Psoas muscle (tissue), 8 donors: ENCODE measurements around the gene TMEM175. TPM values are rescaled to one million over a fixed set of nuclear protein-coding genes. Genes with fewer than 3 reads are reported as not detected.
"Not testable (repeated sequence)": the region's sequence is repeated elsewhere in the genome, so short reads cannot be mapped to it uniquely, and the experiment has no call there.

Source experiments
- ATAC-seq, 4 donors: fragments of 200-7000 bp; cut with Tn5 transposase; one replicate each; pipeline ENCODE4 v1.9.1; 2020; ENCODE audit warnings: moderate library complexity in 3 of 4, mild to moderate bottlenecking in 2 of 4
- DNase-seq, 2 donors: peaks; one replicate each; pipeline ENCODE4 v3.0.0-alpha.2; 2020
- H3K27ac ChIP-seq: fragments of 200-600 bp; one replicate; pipeline ENCODE4 v1.8.0; 2022
- H3K27me3 ChIP-seq, 3 donors: fragments of 200-600 bp in 1 of 3; one replicate each; pipeline versions ENCODE4 v1.6.1 to v1.8.0; 2013 to 2022; ENCODE audit warnings: low read length in 2 of 3, mild to moderate bottlenecking in 2 of 3, moderate library complexity in 1 of 3; ENCODE audit not compliant: insufficient read depth in 3 of 3
- H3K36me3 ChIP-seq, 2 donors: fragments of 200-600 bp in 1 of 2; one replicate each; pipeline versions ENCODE4 v1.6.1 to v1.8.0; 2013 to 2022; ENCODE audit warnings: low read depth in 1 of 2, mild to moderate bottlenecking in 1 of 2, moderate library complexity in 1 of 2; ENCODE audit not compliant: insufficient read depth in 1 of 2
- H3K4me1 ChIP-seq: fragments of 200-600 bp; one replicate; pipeline ENCODE4 v1.8.0; 2022
- H3K4me3 ChIP-seq: fragments of 200-600 bp; one replicate; pipeline ENCODE4 v1.8.0; 2022; ENCODE audit warnings: mild to moderate bottlenecking
- H3K9me3 ChIP-seq: fragments of 200-600 bp; one replicate; pipeline ENCODE4 v1.8.0; 2022
- WGBS, 3 donors: extraction: QIAGEN DNeasy Blood & Tissue Kit; methylation state at CpG; one replicate each; pipeline versions ENCODE4 v1.1.6 to v1.1.7; 2013; 5-methylcytosine and 5-hydroxymethylcytosine counted together
- intact Hi-C, 2 donors: fragments of 100-400 bp; cut with DNase I; formaldehyde crosslinking; loops; one replicate each; pipeline versions ENCODE4 v1.11.0 to v1.14.2; 2022
- polyA plus RNA-seq, 3 donors: library from polyadenylated mRNA; stranded (reverse); fragments of 200-250 nt; gene quantifications; one replicate each; pipeline ENCODE4 v1.2.3, GENCODE V29; 2013
- total RNA-seq, 4 donors: library from RNA; stranded (reverse); fragmentation: NEBNext Ultra II Directional in 2 of 4; extraction: Animal tissue kit (Norgen Biotek cat#: 25700) in 2 of 4; gene quantifications; one replicate each; pipeline versions ENCODE4 v1.2.1 to v1.2.4, GENCODE V29; 2021 to 2023
- TF ChIP-seq, protein P1 (sequence below): fragments of 200-600 bp; IDR thresholded peaks from one replicate; pipeline ENCODE4 v1.8.0; 2022; ENCODE audit warnings: antibody characterized with exemption
- donor health status: healthy with polysubstance abuse.
- donor health status: DM: no; HTN: no; CAD: no; lungs with moderate emphysema.
- donor health status: Bipolar disorder and iron deficiency.
- donor health status: healthy.
- donor health status: DM: yes; HTN: yes; CAD: no.
- donor health status: DM: no; HTN: no; CAD: no.
- donor health status: DM: no; HTN: no; CAD: no.
- donor health status: DM: yes; HTN: yes; CAD: no.

The TMEM175 gene
- total and polyA plus RNA-seq, 7 donors: 8.7 to 23.9 (median 14.3) TPM

DNA sequence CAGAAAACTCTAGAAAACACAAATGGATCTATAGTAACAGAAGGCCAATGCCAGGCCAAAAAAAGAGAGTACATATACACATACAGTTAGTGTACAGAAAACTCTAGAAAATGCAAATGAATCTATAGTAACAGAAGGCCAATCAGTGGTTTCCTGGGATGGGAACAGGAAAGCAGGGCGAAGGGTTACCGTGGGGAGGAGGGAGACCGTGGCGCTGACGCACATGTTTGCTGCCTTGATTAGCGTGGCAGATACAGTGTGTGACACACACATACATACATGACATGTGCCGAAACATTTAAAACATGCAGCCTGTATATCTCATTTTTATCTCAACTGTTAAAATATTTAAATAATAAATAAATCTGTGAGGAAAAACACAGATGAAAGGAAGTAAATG, 14.8 kb upstream of the TMEM175 start:
- TF ChIP-seq, protein P1, sequence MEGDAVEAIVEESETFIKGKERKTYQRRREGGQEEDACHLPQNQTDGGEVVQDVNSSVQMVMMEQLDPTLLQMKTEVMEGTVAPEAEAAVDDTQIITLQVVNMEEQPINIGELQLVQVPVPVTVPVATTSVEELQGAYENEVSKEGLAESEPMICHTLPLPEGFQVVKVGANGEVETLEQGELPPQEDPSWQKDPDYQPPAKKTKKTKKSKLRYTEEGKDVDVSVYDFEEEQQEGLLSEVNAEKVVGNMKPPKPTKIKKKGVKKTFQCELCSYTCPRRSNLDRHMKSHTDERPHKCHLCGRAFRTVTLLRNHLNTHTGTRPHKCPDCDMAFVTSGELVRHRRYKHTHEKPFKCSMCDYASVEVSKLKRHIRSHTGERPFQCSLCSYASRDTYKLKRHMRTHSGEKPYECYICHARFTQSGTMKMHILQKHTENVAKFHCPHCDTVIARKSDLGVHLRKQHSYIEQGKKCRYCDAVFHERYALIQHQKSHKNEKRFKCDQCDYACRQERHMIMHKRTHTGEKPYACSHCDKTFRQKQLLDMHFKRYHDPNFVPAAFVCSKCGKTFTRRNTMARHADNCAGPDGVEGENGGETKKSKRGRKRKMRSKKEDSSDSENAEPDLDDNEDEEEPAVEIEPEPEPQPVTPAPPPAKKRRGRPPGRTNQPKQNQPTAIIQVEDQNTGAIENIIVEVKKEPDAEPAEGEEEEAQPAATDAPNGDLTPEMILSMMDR: no peak
- Histone ChIP-seq H3K4me3 (no peak overlapping the region), H3K36me3 (peaks cover 0 to 11% of the 10 kb centered on the region in 2 donors), H3K27ac (no peak overlapping the region), H3K4me1 (no peaks in the 10 kb centered on the region), H3K9me3 (no peaks in the 10 kb centered on the region), H3K27me3 (no peaks in the 10 kb centered on the region)
- WGBS, 3 donors: 92 to 98% (median 97%) methylated on average over 7 of the region's 7 CpGs
- intact Hi-C loops: no loop called here
- DNase-seq (no peak), ATAC-seq (no peak)

DNA sequence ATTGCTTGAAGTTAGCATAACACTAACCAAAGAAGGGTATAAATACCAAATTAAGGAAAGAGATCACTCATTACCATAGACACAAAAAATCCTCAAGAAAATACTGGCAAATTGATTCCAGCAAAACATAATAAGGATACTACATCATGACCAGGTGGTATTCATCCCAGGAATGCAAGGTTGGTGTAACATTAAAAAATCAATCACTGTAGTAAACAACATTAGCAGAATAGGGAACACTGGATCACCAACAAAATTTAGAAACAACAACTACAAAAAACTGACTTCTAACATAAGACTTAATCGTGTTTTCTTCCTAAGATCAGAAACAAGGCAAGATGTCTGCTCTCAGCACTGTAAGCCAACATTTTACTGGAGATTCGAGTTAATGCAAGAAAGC, 14.3 kb upstream of the TMEM175 start:
- DNase-seq: no peak
- no peak overlapping the region for H3K4me3 ChIP-seq
- no peaks in the 10 kb centered on the region for H3K27me3 ChIP-seq
- H3K27ac ChIP-seq: no peak overlapping the region
- no peaks in the 10 kb centered on the region for H3K4me1 ChIP-seq
- TF ChIP-seq, protein P1: no peak
- H3K9me3 ChIP-seq: no peaks in the 10 kb centered on the region
- ATAC-seq: no peak
- WGBS, 3 donors: 94 to 99% (median 97%) methylated on average over 2 of the region's 2 CpGs
- intact Hi-C loops: no loop called here
- peaks cover 0 to 5% of the 10 kb centered on the region in 2 donors for H3K36me3 ChIP-seq

DNA sequence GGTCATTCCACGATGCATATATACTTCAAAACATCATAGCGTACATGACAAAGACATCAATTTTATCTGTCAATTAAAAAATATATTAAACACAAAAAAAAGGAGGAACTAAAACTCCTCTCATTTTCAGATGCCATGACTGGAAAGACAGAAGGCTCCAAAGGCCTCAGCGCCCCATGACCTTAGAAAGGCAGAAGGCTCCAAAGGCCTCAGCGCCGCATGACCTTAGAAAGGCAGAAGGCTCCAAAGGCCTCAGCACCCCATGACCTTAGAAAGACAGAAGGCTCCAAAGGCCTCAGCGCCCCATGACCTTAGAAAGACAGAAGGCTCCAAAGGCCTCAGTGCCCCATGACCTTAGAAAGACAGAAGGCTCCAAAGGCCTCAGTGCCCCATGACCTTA, 13.7 kb upstream of the TMEM175 start:
- WGBS, 3 donors: 87 to 93% (median 91%) methylated on average over 6 of the region's 6 CpGs
- H3K36me3 ChIP-seq, ATAC-seq, H3K9me3 ChIP-seq, H3K4me3 ChIP-seq, intact Hi-C loops, H3K4me1 ChIP-seq, H3K27me3 ChIP-seq, H3K27ac ChIP-seq, DNase-seq: not testable (repeated sequence)

DNA sequence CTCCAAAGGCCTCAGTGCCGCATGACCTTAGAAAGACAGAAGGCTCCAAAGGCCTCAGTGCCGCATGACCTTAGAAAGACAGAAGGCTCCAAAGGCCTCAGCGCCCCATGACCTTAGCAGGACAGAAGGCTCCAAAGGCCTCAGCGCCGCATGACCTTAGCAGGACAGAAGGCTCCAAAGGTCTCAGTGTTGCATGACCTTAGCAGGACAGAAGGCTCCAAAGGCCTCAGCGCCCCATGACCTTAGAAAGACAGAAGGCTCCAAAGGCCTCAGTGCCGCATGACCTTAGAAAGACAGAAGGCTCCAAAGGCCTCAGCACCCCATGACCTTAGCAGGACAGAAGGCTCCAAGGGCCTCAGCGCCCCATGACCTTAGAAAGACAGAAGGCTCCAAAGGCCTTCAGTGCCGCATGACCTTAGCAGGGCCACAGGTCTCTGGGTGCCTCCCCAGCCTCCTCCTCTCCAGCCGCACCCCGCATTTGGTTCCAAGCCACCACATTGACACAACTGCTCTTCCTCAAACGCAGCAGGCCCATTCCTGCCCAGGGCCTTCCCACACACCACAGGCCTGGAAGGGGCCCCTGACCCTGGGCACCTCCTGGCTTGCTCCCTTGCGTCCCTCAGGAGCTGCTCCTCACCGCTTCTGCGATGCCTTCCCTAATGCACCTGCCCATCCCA, 13.1 kb upstream of the TMEM175 start:
- WGBS, 3 donors: 96 to 99% (median 96%) methylated on average over 13 to 15 of the region's 15 CpGs
- H3K4me3 ChIP-seq, H3K36me3 ChIP-seq, H3K27me3 ChIP-seq, DNase-seq, intact Hi-C loops, H3K4me1 ChIP-seq, H3K27ac ChIP-seq, ATAC-seq, H3K9me3 ChIP-seq: not testable (repeated sequence)

DNA sequence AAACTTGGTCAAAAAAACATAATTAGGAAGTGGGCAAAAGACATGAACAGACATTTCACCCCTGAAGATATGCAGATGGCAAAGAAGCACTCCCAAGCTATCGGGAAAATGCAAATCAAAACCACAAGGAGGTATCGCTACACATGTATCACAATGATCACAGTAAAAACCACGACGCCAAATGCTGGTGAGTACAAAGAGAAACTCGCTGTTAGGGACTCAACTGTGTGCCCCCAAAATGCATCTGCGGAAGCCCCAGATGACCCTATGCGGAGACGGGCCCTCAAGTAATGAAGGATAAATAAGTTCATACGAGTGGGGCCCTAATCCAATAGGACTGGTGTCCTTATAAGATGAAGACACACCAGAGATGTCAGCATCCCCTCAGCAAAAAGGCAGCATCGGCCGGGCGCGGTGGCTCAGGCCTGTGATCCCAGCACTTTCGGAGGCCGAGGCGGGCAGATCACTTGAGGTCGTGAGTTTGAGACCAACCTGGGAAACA, 10.4 kb upstream of the TMEM175 start:
- intact Hi-C loops: loop anchor here in 1 of 2 donors (10.0 kb wide), 1 partner anchor 137 kb away; no protein-coding TSS in a partner anchor
- no peaks in the 10 kb centered on the region for H3K36me3 ChIP-seq
- 94% methylated on average over 17 of the region's 17 CpGs for WGBS, 3 donors
- H3K4me3 ChIP-seq: no peak overlapping the region
- no peak overlapping the region for H3K27ac ChIP-seq
- peaks cover 5% of the 10 kb centered on the region for H3K4me1 ChIP-seq
- DNase-seq (no peak), ATAC-seq (no peak)
- TF ChIP-seq, protein P1: no peak
- H3K27me3 ChIP-seq: no peaks in the 10 kb centered on the region
- no peaks in the 10 kb centered on the region for H3K9me3 ChIP-seq
